ENCODE data around the gene SRPK2.
"Not testable (repeated sequence)": the region's sequence is repeated elsewhere in the genome, so short reads cannot be mapped to it uniquely, and the experiment has no call there.

SRPK2 gene

DNA sequence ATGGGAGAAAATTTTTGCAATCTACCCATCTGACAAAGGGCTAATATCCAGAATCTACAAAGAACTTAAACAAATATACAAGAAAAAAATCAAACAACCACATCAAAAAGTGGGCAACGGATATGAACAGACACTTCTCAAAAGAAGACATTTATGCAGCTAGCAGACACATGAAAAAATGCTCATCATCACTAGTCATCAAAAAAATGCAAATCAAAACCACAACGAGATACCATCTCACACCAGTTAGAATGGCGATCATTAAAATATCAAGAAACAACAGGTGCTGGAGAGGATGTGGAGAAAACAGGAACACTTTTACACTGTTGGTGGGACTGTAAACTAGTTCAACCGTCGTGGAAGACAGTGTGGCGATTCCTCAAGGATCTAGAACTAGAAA lies 88.1 kb downstream of the SRPK2 start:
- peak in 1 of 2 donors; percentile 63 for DNase-seq

DNA sequence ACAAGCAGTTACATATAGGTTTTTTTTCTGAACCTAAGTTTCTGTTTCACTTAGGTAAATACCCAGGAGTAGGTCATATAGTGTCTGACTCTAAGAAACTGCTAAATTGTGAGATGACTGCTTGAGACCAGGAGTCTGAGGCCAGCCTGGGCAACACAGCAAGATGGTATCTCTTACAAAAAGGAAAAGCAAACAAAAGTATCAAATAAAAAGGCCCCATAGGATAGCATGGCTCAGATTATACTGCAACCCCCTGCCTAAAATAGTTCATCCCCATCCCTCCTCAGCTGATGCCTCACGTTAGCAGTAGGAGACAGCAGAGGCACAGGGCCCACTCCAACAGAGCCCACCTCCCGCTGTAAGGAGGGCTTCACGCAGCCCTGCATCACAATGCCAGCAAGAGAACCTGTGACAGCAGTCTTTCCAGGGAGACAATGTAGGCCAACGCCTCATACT lies 90.3 kb downstream of the SRPK2 start:
- DNase-seq: no peak

DNA sequence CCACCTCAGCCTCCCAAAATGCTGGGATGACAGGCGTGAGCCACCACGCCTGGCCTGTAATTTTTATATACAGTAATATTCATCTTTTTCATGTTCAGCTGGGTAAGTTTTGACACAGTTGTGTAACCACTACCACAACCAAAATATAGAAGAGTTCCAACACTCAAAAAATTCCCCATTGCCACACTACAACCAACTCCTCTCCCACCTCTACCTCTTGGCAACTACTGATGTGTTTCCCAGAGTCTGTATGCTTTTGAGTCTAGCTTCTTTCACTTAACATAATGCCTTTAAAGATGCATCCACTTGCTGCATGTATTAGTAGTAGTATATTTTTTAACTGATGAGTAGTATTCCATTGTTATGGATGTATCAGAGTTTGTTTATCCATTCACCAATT lies 90.7 kb downstream of the SRPK2 start:
- DNase-seq: no peak

DNA sequence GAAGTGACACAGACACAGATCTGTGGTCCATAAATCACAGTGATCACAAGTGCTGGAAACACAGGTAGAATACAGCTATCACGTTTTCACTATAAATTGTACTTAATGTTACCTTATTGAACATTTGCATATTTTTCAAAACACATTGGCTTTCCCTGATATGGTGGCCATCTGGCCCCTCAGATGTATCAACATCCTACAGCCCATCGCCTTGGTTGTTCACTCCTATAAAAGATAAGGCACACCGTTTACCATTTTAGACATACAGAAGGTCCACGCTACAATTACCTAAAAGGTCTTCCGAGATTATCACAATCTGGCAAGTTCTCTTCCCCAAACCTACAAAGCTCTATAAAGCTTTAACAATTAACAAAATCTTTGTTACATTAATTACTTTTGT lies 91.4 kb downstream of the SRPK2 start:
- no peak for DNase-seq

DNA sequence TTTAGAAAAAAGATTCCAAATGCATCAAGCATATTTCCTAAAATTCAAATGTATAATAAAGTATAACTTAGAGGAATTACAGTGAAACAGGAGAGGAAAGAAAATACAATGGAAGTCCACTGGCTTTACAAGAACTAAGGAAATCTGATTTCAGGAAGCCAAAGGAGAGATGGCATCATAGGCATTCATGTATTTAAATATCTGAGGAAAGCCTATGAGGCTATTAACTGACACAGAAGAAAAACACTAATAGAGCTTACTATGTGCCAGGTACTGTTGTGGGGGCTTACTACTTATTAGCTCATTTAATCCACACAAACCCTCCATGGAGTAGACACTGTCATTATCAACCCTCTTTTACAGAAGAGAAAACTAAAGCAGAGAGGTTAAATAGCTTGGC lies 92.2 kb downstream of the SRPK2 start:
- no peak for DNase-seq

GRCh38 chr7:105295596-105296352 lies 92.9 kb downstream of the SRPK2 start:
- DNase-seq: no peak

GRCh38 chr7:105294482-105294881 lies 94.2 kb downstream of the SRPK2 start:
- DNase-seq: not testable (repeated sequence)

DNA sequence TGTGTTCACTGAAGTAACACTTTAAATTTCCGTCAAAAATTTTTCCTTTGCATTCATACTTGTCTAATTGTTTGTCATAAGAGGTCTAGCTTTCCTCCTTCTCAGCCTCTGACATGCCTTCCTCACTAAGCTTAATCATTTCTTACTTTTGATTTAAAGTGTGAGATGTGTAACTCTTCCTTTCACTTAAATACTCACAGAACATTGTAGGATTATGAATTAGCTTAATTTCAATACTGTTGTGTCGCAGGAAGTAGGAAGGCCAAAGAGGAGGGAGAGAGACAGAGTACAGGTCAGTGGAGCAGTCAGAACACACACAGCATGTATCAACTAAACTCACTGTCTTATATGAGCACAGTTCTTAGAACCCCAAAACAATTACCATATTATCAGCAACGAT lies 99.0 kb downstream of the SRPK2 start:
- no peak for DNase-seq

- no peak for DNase-seq
Measured at GRCh38 chr7:105286441-105286840, 102.3 kb downstream of the SRPK2 start.

GRCh38 chr7:105285118-105285874 lies 103.4 kb downstream of the SRPK2 start:
- DNase-seq: no peak

DNA sequence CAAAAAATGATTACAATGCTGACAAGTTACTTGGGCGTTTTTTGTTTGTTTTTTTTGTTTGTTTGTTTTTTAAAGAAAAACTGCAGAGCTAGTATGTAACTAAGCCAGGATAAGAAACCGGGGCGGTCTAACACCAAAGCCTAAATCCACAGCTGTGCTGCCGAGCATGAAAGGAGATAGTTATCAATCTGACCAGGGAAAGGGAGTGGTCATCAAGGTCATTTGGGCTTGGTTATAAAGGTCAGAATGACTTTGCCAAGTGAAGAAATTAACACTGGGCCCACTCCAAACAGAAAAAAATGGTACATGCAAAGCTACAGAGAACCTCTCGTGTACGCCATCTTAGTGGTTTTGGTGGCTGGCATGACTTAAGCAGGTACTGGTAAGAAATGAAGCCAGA lies 104.7 kb downstream of the SRPK2 start:
- DNase-seq: no peak

DNA sequence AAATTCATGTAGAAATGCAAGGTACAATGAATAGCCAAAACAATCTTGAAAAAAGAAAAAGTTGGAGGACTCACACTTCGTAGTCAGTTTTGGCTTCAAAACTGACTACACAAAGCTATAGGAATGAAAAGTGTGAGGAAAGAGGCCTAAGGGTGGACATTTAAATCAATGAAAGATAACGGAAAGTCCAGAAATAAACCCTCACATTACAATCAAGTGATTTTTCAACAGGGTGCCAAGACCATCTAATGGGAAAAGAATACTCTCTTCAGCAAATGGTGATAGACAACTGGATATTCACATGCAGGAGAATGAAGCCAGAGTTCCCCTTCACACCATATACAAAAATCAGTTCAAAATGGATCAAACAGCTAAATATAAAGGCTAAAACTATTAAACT lies 106.8 kb downstream of the SRPK2 start:
- no peak for DNase-seq

DNA sequence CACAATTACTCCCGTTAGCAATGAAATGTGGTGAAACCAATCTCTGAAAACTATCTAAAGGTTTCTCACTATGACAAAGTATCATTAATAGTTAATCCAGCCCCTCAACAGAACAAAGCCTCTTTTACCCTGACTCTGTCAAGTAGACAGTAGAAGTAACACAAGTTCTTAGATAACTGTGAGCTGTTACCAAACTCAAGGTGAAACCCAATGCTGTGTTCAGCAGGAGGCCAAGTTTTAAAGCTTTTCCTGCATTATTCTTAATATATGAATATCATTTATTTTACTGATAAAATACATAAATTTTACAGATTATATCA lies 109.1 kb downstream of the SRPK2 start:
- DNase-seq: no peak

- DNase-seq: no peak
Measured at GRCh38 chr7:105278973-105279687, 109.6 kb downstream of the SRPK2 start.

GRCh38 chr7:105278565-105278964 lies 110.2 kb downstream of the SRPK2 start:
- DNase-seq: no peak

- DNase-seq: no peak
Measured at GRCh38 chr7:105277341-105277740, 111.4 kb downstream of the SRPK2 start.

DNA sequence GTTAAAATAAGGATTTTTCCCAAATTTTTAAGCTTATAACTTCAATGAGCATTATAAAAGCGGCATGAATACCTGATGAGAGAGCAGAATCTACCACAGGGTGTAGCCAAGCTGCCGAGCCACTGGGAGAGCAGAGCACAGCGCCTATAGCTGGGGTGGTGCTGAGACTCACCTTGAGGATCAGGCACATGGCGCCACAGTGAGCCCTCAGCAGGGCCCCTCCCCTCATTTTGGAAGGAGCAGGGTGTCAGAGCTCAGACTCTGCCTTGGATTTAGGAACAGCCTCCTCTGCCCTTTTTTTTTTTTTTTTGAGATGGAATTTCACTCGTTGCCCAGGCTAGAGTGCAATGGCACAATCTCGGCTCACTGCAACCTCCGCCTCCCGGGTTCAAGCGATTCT lies 118.6 kb downstream of the SRPK2 start:
- DNase-seq: no peak

DNA sequence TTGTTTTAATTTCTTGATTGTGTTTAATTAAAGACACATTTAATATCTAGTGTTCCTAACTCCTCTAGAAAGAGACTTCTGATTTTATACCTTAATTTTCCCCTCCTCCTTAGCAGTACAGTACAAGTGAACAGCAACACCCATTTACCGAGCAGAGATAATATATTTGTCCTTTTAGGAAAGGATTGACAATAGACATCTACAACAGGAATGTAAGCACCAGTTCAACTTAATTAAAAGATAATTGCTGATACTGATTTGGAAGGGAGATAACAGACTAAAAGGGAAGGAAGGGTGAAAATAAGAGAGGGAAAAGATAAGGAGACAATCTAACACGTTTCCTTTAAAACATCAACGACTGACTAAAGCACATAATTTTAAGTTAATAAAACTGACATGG lies 119.3 kb downstream of the SRPK2 start:
- no peak for DNase-seq

DNA sequence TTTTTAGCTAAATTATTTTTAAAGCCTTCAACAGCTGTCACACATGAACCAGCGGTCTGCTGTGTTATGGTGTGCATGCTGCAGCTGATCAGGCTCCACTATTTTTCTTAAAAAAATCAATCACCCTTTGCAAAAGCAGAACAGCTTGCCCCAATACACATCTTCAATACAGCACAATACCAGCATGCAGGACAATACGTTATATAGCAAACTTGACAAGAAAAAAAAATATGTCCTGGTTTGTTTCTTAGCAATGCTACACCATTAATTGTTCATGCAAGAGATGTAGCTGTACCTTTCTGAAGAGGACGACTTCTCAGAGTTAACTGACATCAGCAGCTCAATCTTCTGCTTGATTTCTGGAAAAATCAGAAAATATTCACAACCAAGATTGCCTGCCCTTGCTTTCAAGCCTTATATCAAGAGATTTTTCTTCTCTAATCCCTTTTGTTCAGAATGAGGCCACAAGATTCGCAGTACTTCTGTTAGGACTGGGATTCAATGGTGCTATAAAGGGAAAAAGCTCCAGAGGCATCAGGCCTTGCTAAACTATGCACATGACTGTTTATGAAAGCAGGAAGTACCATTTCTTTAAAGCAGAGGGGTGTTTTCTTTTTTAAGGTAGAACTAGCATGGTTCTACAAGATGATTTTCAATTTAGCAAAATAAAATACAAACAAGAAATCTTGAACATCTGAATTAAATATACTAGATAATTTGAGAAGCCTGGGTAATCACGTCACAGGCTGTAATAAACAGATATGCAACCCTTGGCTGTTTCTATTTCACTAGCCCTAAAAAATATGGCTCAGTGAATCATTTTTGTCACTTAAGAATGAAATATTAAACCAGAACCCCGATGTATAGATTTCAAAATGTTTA lies 120.0 kb downstream of the SRPK2 start:
- DNase-seq: peak in 1 of 2 donors; percentile 42

DNA sequence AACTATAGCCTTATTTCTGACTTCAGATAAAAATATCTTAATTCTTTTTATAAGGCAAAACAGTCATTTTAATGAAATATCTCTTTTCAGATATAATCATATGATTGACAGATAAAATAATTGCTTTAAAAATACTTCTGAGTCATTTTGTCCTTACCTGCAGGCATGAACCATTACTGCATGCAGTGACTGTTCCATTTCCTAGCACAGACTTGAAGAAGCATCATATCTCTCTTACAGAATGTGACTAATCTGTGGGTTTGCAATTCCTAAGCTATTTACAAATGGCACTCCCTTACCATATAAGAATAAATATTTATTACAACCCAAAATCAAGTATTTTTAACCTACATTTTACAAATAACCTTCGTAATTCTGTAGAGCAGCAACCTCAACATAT lies 120.7 kb downstream of the SRPK2 start:
- no peak for DNase-seq

GRCh38 chr7:105267244-105267643 lies 121.5 kb downstream of the SRPK2 start:
- DNase-seq: peak in 1 of 2 donors; percentile 17

- no peak for DNase-seq
Measured at GRCh38 chr7:105264707-105265106, 124.0 kb downstream of the SRPK2 start.

DNA sequence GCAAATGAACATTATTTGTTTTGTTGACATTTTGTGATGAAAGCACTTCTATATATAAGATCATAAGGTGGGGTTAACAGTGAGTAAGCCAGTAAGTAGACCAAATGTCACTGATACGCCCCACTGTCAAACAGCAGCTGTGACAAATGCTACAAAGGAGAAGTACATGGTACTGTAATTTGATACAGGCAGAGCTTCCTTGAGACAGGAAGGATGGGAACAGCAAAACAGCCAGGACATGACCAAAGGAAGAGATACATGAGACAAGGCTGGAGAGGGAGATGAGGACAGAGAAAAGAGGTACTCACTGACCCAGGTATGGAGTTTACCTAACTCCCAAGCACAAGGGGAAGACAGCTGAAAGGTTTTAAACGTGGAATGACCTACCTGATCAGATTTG lies 127.0 kb downstream of the SRPK2 start:
- DNase-seq: no peak

All from CD4-positive, alpha-beta T cell treated with Interleukin-1 beta for 1 hour (primary cell).